HG02938 (cell line): ENCODE measurements around the gene RAB7A.

Experiments used
- ATAC-seq: cut with Tn5 transposase; IDR thresholded peaks from one replicate; pipeline ENCODE4 v1.9.1; 2021; ENCODE audit warnings: mild to moderate bottlenecking, moderate library complexity; ENCODE audit not compliant: unreplicated experiment

The RAB7A gene

GRCh38 chr3:128846486-128846891 is 120.5 kb downstream of the RAB7A start:
- no peak for ATAC-seq

- no peak for ATAC-seq
Observed at GRCh38 chr3:128847666-128848370, 121.8 kb downstream of the RAB7A start.

GRCh38 chr3:128848936-128849335 is 123.0 kb downstream of the RAB7A start:
- no peak for ATAC-seq

- ATAC-seq: no peak
Observed at GRCh38 chr3:128849911-128850455, 124.0 kb downstream of the RAB7A start.

DNA sequence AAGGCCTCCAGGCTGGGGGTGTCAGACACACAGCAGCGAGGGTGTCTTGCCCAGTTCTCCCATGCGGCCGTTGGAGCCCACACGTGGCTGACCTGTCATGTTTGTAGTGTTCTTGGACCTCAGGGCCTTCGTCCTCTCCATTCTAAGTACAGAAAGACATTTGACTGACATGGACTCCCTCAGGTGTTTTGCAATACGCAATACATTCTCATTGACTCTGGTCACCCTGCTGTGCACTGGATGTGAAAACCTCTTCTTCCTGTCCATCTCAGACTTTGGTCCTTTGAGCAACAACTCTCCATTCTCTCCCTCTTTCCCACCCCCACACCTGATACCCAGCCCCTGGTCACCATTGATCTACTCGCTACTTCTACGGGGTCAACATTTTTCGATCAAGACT is 124.6 kb downstream of the RAB7A start:
- no peak for ATAC-seq

DNA sequence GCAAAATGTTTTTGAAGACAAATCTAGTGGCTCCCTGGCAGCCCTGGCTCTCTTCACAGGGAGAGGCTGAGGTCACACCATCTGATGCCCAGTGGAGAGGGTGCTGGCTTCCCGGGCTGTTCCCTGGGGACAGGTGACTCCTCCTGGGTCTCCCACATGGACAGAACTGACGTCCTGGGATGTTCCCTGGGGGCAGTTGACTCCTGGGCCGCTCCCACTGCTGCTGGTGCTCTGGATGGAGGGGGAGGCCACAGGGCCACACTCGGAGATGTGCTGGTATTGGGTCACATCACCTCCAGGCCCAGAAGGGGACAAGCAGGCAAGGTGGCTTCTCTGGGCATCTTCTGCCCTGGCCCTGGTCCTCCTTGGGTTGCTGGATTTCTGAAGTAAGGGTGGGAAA is 125.6 kb downstream of the RAB7A start:
- ATAC-seq: no peak

DNA sequence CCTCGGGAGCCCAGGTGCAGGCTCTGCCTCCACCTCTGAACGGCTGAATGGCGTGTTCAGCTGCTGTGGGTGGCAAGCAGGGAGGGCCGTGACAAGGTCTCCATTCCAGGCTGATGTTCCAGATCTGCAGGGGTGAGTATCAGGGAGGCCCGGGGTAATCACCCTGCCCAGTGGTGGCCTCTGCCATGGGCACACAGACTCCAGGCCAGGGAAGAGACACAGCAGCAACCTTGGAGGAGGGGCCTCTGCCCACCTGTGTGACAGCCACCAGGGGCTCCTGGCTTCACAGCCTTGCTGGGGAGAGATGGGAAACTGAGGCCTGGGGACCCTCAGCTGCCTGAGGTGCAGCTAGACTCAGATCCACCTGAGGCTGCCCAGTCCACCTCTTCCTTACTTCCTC is 127.8 kb downstream of the RAB7A start:
- no peak for ATAC-seq

DNA sequence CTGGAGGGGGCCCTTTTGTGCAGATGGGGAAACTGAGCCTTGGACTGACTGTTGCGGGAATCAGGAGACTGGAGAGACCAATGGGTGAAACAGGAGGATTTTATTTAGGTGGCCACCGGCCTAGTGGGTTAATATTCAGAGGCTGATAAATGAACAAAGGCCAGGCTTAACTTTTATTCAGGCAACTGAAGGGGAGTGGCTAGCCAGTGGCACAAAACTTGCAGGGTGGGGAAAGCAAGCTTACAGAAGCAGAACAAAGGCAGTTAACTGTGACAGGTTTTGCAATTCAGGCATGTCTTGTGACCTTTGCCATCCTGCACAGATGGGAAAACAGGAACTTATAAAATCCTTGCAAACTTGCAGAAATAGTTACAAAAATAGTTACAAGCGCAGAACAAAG is 128.5 kb downstream of the RAB7A start:
- no peak for ATAC-seq

DNA sequence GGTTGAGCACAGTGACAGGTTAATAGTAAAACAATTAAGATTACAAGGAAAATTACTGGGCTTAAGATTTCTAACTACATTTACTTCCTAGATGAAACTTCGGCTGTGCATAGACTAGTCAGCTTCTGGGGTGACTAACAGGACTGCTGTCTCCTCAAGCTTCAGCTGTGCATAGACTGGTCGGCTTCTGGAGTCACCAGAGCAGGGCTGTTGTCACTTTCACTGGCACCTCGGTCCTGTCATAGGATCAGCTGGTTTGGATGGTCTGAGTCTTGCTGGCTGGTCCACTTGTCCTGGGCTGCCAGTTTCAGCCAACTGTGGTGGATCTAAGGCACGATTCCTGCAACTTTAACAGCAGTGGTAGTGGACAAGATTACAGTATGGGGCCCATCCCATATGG is 129.6 kb downstream of the RAB7A start:
- ATAC-seq: no peak

GRCh38 chr3:128858167-128858566 is 132.2 kb downstream of the RAB7A start:
- no peak for ATAC-seq

- ATAC-seq: no peak
Observed at GRCh38 chr3:128859630-128860029, 133.6 kb downstream of the RAB7A start.

GRCh38 chr3:128861491-128861890 is 135.5 kb downstream of the RAB7A start:
- no peak for ATAC-seq

- ATAC-seq: no peak
Observed at GRCh38 chr3:128863560-128863959, 137.6 kb downstream of the RAB7A start.
